Measurements from ENCODE around the gene DNAH3. TPM values are rescaled to one million over a fixed set of nuclear protein-coding genes. Genes with fewer than 3 reads are reported as not detected.

The DNAH3 gene
- total RNA-seq, 1 donor from 2014 or later, result 0.31 TPM

GRCh38 chr16:20902426-20902825 lies 248.2 kb downstream of the DNAH3 start:
- DNase-seq, result no peak

GRCh38 chr16:20901436-20902112 lies 249.1 kb downstream of the DNAH3 start:
- DNase-seq, result peak; percentile 18

GRCh38 chr16:20901068-20901435 lies 249.6 kb downstream of the DNAH3 start:
- DNase-seq, result no peak

GRCh38 chr16:20900299-20901067 lies 250.2 kb downstream of the DNAH3 start, which contains the start of the genes DCUN1D3 and LYRM1:
TSS of gene DCUN1D3 (minus strand) at chr16:20900358. CDS start at chr16:20862538, 37,820 bp downstream.
TSS of gene LYRM1 (plus strand) at chr16:20900771. CDS start at chr16:20915556, 14,785 bp downstream.
- peak; percentile 94 for DNase-seq

GRCh38 chr16:20899477-20900298 lies 251.0 kb downstream of the DNAH3 start:
- DNase-seq, result no peak

GRCh38 chr16:20899071-20899470 lies 251.6 kb downstream of the DNAH3 start:
- DNase-seq, result no peak

- DNase-seq, result no peak
Measured at GRCh38 chr16:20897922-20898321, 252.7 kb downstream of the DNAH3 start.

GRCh38 chr16:20897253-20897897 lies 253.3 kb downstream of the DNAH3 start:
- no peak for DNase-seq

GRCh38 chr16:20894388-20894787 lies 256.3 kb downstream of the DNAH3 start:
- DNase-seq, result no peak

GRCh38 chr16:20889625-20890275 lies 260.9 kb downstream of the DNAH3 start:
- DNase-seq, result no peak

GRCh38 chr16:20887207-20887606 lies 263.4 kb downstream of the DNAH3 start:
- no peak for DNase-seq

GRCh38 chr16:20886320-20886719 lies 264.3 kb downstream of the DNAH3 start:
- no peak for DNase-seq

- no peak for DNase-seq
Measured at GRCh38 chr16:20884240-20884556, 266.4 kb downstream of the DNAH3 start.

GRCh38 chr16:20883554-20884239 lies 266.9 kb downstream of the DNAH3 start:
- no peak for DNase-seq

Other genes with a start within 250 kb of the DNAH3 start
- gene LDAF1, start 7.8 kb upstream of the DNAH3 start, total RNA-seq, result 71.4 TPM
- gene ZP2, start 60.7 kb upstream of the DNAH3 start, total RNA-seq, result not detected
- gene ANKS4B, start 82.9 kb upstream of the DNAH3 start, total RNA-seq, result not detected
- 66.6 TPM for gene CRYM, start 127.4 kb upstream of the DNAH3 start, total RNA-seq